Neutrophil (primary cell): Measurements from ENCODE around the gene KHSRP.
A peak's percentile ranks its signal among the peaks of the same experiment; 100 is the strongest.

Experiments used
- H3K27ac ChIP-seq: fragments of 200-600 bp; sonication (generic); 2 replicates; pipeline ENCODE4 v1.5.1; 2016; ENCODE audit warnings: mild to moderate bottlenecking, moderate library complexity
- H3K27me3 ChIP-seq: fragments of 200-600 bp; sonication (generic); 2 replicates; pipeline ENCODE4 v1.6.0; 2016; ENCODE audit warnings: mild to moderate bottlenecking
- H3K36me3 ChIP-seq: fragments of 200-600 bp; sonication (generic); 2 replicates; pipeline ENCODE4 v1.5.1; 2017
- H3K4me1 ChIP-seq, 2 experiments: fragments of 200-600 bp in 1 of 2; sonication (generic) in 1 of 2; 1 replicate in 1 of 2; 2 replicates in 1 of 2; pipeline versions ENCODE4 v1.5.1 to v1.6.1; 2013 to 2016; ENCODE audit warnings: low read depth in 1 of 2, low read length in 1 of 2, mild to moderate bottlenecking in 1 of 2, moderate library complexity in 1 of 2; ENCODE audit not compliant: control insufficient read depth in 1 of 2, insufficient read depth in 1 of 2
- H3K4me3 ChIP-seq, 2 experiments: fragments of 200-600 bp in 1 of 2; sonication (generic) in 1 of 2; 1 replicate in 1 of 2; 2 replicates in 1 of 2; pipeline ENCODE4 v1.5.1; 2013 to 2016; ENCODE audit warnings: low read depth in 1 of 2, low read length in 1 of 2, mild to moderate bottlenecking in 1 of 2, moderate library complexity in 1 of 2
- H3K9me3 ChIP-seq: fragments of 200-600 bp; sonication (generic); 2 replicates; pipeline ENCODE4 v1.5.1; 2016
- TF ChIP-seq, protein P1 (sequence below): fragments of 200-600 bp; sonication (generic); IDR thresholded peaks from 2 replicates; pipeline ENCODE4 v1.5.1; 2016; ENCODE audit warnings: antibody characterized with exemption

Gene KHSRP

GRCh38 chr19:6460099-6460884 lies 35.7 kb upstream of the KHSRP start:
- H3K27ac ChIP-seq, result peak overlapping the region; percentile 42
- peak overlapping the region; percentile 66 to 81 for H3K4me3 ChIP-seq

DNA sequence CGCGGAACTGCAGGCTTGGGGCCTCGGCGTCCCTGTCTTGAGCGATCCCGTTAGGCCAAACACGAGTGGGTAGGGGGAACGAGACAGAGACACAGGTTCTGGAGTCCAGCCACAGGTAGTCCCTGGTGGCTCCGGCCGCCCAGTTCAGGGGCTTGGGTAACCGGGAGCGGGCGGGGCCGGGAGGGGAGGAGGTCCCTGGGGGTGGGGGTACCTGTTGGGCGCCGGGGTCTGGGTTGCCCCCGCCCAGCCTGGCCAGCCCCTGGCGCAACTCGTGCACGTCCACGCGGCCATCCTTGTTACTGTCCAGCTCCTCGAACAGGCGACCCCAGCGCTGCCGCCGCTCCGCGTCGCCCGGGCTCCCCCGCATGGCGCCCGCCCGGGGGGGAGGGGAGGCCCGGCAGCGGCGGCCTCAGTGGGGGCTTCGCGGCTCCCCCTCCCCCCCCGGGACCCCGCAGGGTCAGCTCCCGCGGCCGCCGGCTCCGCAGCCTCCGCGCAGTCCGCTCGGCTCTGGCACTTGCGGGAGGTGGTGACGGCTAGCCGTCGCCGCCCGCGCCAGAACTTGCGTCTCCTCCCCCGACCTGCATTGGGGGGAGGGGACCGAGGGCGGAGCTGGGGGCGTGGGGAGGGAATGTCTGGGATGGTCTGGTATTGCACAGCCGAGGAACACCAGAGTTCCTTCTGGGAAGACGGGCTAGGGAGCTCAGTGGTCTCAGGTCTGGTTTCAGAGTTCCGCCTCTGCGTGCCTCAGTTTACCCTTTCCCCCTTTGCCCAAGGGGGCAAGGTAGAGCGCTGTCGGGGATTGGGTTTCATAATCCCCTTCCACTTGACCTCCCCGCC lies 34.9 kb upstream of the KHSRP start, which contains the start of gene SLC25A23:
Gene SLC25A23, minus strand, starts transcription at position 531 of the 837 bp plus-strand sequence. Its CDS starts 164 bp downstream, at position 367.
- TF ChIP-seq, protein P1, sequence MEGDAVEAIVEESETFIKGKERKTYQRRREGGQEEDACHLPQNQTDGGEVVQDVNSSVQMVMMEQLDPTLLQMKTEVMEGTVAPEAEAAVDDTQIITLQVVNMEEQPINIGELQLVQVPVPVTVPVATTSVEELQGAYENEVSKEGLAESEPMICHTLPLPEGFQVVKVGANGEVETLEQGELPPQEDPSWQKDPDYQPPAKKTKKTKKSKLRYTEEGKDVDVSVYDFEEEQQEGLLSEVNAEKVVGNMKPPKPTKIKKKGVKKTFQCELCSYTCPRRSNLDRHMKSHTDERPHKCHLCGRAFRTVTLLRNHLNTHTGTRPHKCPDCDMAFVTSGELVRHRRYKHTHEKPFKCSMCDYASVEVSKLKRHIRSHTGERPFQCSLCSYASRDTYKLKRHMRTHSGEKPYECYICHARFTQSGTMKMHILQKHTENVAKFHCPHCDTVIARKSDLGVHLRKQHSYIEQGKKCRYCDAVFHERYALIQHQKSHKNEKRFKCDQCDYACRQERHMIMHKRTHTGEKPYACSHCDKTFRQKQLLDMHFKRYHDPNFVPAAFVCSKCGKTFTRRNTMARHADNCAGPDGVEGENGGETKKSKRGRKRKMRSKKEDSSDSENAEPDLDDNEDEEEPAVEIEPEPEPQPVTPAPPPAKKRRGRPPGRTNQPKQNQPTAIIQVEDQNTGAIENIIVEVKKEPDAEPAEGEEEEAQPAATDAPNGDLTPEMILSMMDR, result no peak
- H3K4me3 ChIP-seq, result peak within 1 kb of the TSS; percentile 66 to 81
- peak within 1 kb of the TSS; percentile 42 for H3K27ac ChIP-seq
- no peaks in the 10 kb centered on the region for H3K9me3 ChIP-seq
- H3K27me3 ChIP-seq, result peaks cover 77% of the 10 kb centered on the region
- H3K36me3 ChIP-seq, result no peaks in the 10 kb centered on the region
- H3K4me1 ChIP-seq, result peaks cover 17 to 24% of the 10 kb centered on the region in 2 experiments

More at GRCh38 chr19:6460099-6460884, 35.7 kb upstream of the KHSRP start:
- peaks cover 17 to 25% of the 10 kb centered on the region in 2 experiments for H3K4me1 ChIP-seq
- no peaks in the 10 kb centered on the region for H3K9me3 ChIP-seq
- H3K27me3 ChIP-seq, result peaks cover 85% of the 10 kb centered on the region
- TF ChIP-seq, protein P1, result peak; percentile 46
- H3K36me3 ChIP-seq, result no peaks in the 10 kb centered on the region

- Histone ChIP-seq H3K27ac (no peak overlapping the region), H3K36me3 (no peaks in the 10 kb centered on the region), H3K27me3 (peaks cover 70% of the 10 kb centered on the region), H3K4me1 (peaks cover 13 to 17% of the 10 kb centered on the region in 2 experiments), H3K4me3 (no peak overlapping the region), H3K9me3 (no peaks in the 10 kb centered on the region)
- TF ChIP-seq, protein P1, result no peak
Observed at GRCh38 chr19:6458695-6459261, 34.2 kb upstream of the KHSRP start.

GRCh38 chr19:6457958-6458694 lies 33.5 kb upstream of the KHSRP start:
- Histone ChIP-seq H3K27ac (no peak overlapping the region), H3K4me3 (no peak overlapping the region)
- TF ChIP-seq, protein P1, result no peak

DNA sequence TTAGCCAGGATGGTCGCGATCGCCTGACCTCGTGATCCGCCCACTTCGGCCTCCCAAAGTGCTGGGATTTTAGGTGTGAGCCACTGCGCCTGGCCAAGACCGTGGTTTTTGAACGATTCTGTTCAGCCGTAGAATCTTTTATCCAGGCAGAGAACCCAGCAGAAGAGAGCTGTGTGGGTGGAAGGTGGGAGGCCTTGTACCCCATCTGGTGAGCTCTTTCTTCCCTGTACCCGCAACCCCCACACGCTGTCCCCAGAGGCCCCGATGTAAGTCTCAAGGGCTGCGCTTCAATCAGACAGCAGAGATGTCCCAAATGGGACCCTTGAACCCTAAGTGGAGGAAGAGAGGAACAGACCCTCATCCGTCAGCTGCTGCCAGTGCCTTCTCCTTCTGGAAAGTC lies 31.3 kb upstream of the KHSRP start:
- Histone ChIP-seq H3K4me3 (no peak overlapping the region), H3K27me3 (peaks cover 46% of the 10 kb centered on the region), H3K9me3 (no peaks in the 10 kb centered on the region), H3K4me1 (peaks cover 13 to 16% of the 10 kb centered on the region in 2 experiments), H3K36me3 (no peaks in the 10 kb centered on the region), H3K27ac (no peak overlapping the region)
- TF ChIP-seq, protein P1, result no peak

More at GRCh38 chr19:6457958-6458694, 33.5 kb upstream of the KHSRP start:
- Histone ChIP-seq H3K36me3 (no peaks in the 10 kb centered on the region), H3K27me3 (peaks cover 64% of the 10 kb centered on the region), H3K9me3 (no peaks in the 10 kb centered on the region), H3K4me1 (peaks cover 13 to 16% of the 10 kb centered on the region in 2 experiments)
